KMS-11 (cell line): ENCODE measurements around the gene DIAPH1.

Experiments used
- H2AFZ ChIP-seq: fragments of 200-600 bp; sonication (generic); 2 replicates; pipeline ENCODE4 v1.6.1; 2016; ENCODE audit warnings: antibody characterized with exemption, mixed run types, low read depth
- H3K27ac ChIP-seq: fragments of 200-600 bp; sonication (generic); 2 replicates; pipeline ENCODE4 v1.6.1; 2016; ENCODE audit warnings: mild to moderate bottlenecking, mixed run types
- H3K27me3 ChIP-seq: fragments of 200-600 bp; sonication (generic); 2 replicates; pipeline ENCODE4 v1.6.1; 2017; ENCODE audit warnings: mild to moderate bottlenecking, low read depth, mixed run types, moderate library complexity; ENCODE audit not compliant: insufficient read depth
- H3K36me3 ChIP-seq: fragments of 200-600 bp; sonication (generic); 2 replicates; pipeline ENCODE4 v1.6.1; 2017; ENCODE audit warnings: mild to moderate bottlenecking, mixed run types; ENCODE audit not compliant: insufficient read depth
- H3K4me1 ChIP-seq: fragments of 200-600 bp; sonication (generic); 2 replicates; pipeline ENCODE4 v1.6.1; 2016; ENCODE audit warnings: mild to moderate bottlenecking, low read depth, mixed run types; ENCODE audit not compliant: poor library complexity, severe bottlenecking
- H3K4me2 ChIP-seq: fragments of 200-600 bp; sonication (generic); 2 replicates; pipeline ENCODE4 v1.7.0; 2016; ENCODE audit warnings: mild to moderate bottlenecking, mixed run types
- H3K4me3 ChIP-seq: fragments of 200-600 bp; sonication (generic); IDR thresholded peaks from 2 replicates; pipeline ENCODE4 v1.6.1; 2017; ENCODE audit warnings: low read depth, low read length, mixed read lengths; ENCODE audit not compliant: insufficient read depth
- H3K79me2 ChIP-seq: fragments of 200-600 bp; sonication (generic); 2 replicates; pipeline ENCODE4 v1.6.1; 2016; ENCODE audit warnings: low read depth, mixed run types; ENCODE audit not compliant: insufficient read depth
- H3K9ac ChIP-seq: fragments of 200-600 bp; sonication (generic); 2 replicates; pipeline ENCODE4 v1.6.1; 2016; ENCODE audit warnings: mild to moderate bottlenecking, mixed run types
- H4K20me1 ChIP-seq: fragments of 200-600 bp; sonication (generic); 2 replicates; pipeline ENCODE4 v1.6.1; 2016; ENCODE audit warnings: mild to moderate bottlenecking, mixed run types; ENCODE audit not compliant: insufficient read depth
- CTCF ChIP-seq: fragments of 200-600 bp; sonication (generic); conservative IDR thresholded peaks from 2 replicates; pipeline ENCODE4 v1.6.1; 2017; ENCODE audit warnings: low read depth, mild to moderate bottlenecking, antibody characterized with exemption, low read length, moderate library complexity, mixed read lengths

The DIAPH1 gene

GRCh38 chr5:141547488-141547887, 71.3 kb downstream of the DIAPH1 start:
- Histone ChIP-seq H3K4me3 (no peak overlapping the region), H3K9ac (no peak overlapping the region), H3K79me2 (no peaks in the 10 kb centered on the region), H3K4me2 (no peak overlapping the region), H2AFZ (no peak overlapping the region), H3K4me1 (no peaks in the 10 kb centered on the region), H4K20me1 (no peaks in the 10 kb centered on the region; the same call in 1 of the 2 replicates), H3K27me3 (no peaks in the 10 kb centered on the region), H3K36me3 (no peaks in the 10 kb centered on the region; the same call in 1 of the 2 replicates), H3K27ac (no peak overlapping the region)
- TF ChIP-seq CTCF: no peak

GRCh38 chr5:141543053-141543452, 75.7 kb downstream of the DIAPH1 start:
- Histone ChIP-seq H3K27me3 (no peaks in the 10 kb centered on the region), H2AFZ (no peak overlapping the region), H3K4me2 (no peak overlapping the region), H3K36me3 (no peaks in the 10 kb centered on the region), H3K4me3 (no peak overlapping the region), H4K20me1 (no peaks in the 10 kb centered on the region), H3K79me2 (no peaks in the 10 kb centered on the region), H3K4me1 (no peaks in the 10 kb centered on the region), H3K27ac (no peak overlapping the region), H3K9ac (no peak overlapping the region)
- no peak for TF ChIP-seq CTCF

- Histone ChIP-seq H3K4me1 (no peaks in the 10 kb centered on the region), H3K4me3 (no peak overlapping the region), H3K4me2 (no peak overlapping the region), H3K27ac (no peak overlapping the region), H3K27me3 (no peaks in the 10 kb centered on the region), H3K36me3 (peaks cover 5% of the 10 kb centered on the region; the same call in 1 of the 2 replicates), H3K79me2 (no peaks in the 10 kb centered on the region), H2AFZ (no peak overlapping the region), H3K9ac (no peak overlapping the region), H4K20me1 (no peaks in the 10 kb centered on the region)
- no peak for TF ChIP-seq CTCF
Observed at GRCh38 chr5:141534492-141535213, 84.1 kb downstream of the DIAPH1 start.

- H3K79me2 ChIP-seq: no peaks in the 10 kb centered on the region
Observed at GRCh38 chr5:141533897-141534296, 84.9 kb downstream of the DIAPH1 start.

More at GRCh38 chr5:141533897-141534296, 84.9 kb downstream of the DIAPH1 start:
- no peaks in the 10 kb centered on the region for H4K20me1 ChIP-seq
- H3K9ac ChIP-seq: no peak overlapping the region
- no peaks in the 10 kb centered on the region for H3K4me1 ChIP-seq
- H3K4me3 ChIP-seq: no peak overlapping the region
- peaks cover 5% of the 10 kb centered on the region; the same call in 1 of the 2 replicates for H3K36me3 ChIP-seq
- H2AFZ ChIP-seq: no peak overlapping the region
- H3K4me2 ChIP-seq: no peak overlapping the region
- no peak overlapping the region for H3K27ac ChIP-seq
- TF ChIP-seq CTCF: no peak
- no peaks in the 10 kb centered on the region for H3K27me3 ChIP-seq
